ENCODE results near the gene GBX2. TPM values are rescaled to one million over a fixed set of nuclear protein-coding genes. Genes with fewer than 3 reads are reported as not detected.

Gene GBX2
- total RNA-seq, 1 experiment from 2014 or later = not detected

DNA sequence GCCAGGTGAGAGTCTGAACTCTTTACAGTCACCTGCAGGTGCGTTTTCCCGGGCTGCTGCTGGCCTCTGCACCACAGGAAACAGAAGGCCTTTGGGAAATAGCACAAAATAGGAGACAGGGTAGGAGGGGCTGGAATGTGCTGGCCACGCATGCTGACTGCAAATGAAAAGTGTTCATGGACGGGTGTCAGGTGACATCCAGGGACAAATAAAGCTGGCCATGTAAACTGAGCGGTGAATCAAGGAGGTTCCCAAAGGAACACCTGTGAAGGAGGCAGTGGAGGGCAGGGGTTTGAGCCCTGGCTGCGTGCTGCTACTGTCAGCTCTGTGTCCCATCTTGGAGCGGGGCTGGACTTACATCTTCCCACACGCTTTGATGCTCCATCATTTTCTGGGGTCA is 42.4 kb upstream of the GBX2 start:
- Mint-ChIP-seq H3K4me1 (ENCODE audit: insufficient read depth, unreplicated experiment) (no peaks in the 10 kb centered on the region), H3K9me3 (ENCODE audit: unreplicated experiment) (no peaks in the 10 kb centered on the region), H3K36me3 (ENCODE audit: insufficient read depth, unreplicated experiment) (peaks cover 2% of the 10 kb centered on the region), H3K4me3 (ENCODE audit: unreplicated experiment) (no peak overlapping the region), H3K27me3 (ENCODE audit: insufficient read depth, unreplicated experiment) (peaks cover 1% of the 10 kb centered on the region), H3K27ac (ENCODE audit: low read depth, unreplicated experiment) (no peak overlapping the region)
- BruUV-seq (replicated peaks) = no TSS peak
- CTCF ChIA-PET = no interaction called here
- TF ChIP-seq, protein P1, sequence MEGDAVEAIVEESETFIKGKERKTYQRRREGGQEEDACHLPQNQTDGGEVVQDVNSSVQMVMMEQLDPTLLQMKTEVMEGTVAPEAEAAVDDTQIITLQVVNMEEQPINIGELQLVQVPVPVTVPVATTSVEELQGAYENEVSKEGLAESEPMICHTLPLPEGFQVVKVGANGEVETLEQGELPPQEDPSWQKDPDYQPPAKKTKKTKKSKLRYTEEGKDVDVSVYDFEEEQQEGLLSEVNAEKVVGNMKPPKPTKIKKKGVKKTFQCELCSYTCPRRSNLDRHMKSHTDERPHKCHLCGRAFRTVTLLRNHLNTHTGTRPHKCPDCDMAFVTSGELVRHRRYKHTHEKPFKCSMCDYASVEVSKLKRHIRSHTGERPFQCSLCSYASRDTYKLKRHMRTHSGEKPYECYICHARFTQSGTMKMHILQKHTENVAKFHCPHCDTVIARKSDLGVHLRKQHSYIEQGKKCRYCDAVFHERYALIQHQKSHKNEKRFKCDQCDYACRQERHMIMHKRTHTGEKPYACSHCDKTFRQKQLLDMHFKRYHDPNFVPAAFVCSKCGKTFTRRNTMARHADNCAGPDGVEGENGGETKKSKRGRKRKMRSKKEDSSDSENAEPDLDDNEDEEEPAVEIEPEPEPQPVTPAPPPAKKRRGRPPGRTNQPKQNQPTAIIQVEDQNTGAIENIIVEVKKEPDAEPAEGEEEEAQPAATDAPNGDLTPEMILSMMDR (IDR thresholded peaks at IDR 0.05; ENCODE audit: unreplicated experiment) = no peak
- POLR2A ChIA-PET = interaction anchor here (0.6 kb wide), 1 partner anchor 69 kb away, joined by 3 read pairs; no protein-coding TSS in a partner anchor
- no peak for DNase-seq (ENCODE audit: unreplicated experiment)
- intact Hi-C loops (cut with micrococcal nuclease) = no loop called here

DNA sequence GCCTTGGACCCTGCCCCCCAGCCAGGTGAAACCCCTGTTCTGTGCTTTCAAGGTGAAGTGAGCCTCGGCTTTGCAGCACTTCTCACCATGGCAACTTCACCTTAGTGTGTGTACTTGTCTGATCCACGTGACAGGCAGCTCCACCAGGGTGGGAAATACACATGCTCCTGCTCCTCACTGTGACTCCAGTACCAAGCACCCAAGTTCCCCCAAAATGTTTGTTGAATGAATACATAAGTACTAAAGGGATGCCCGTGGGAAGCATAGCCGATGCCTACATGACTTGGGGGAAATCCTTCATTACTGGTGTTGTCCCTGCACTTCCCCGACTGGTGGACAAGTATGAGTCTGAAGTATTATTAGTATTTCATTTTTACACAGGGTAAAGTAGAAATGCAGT is 41.8 kb upstream of the GBX2 start:
- Mint-ChIP-seq H3K9me3 (ENCODE audit: unreplicated experiment) (no peaks in the 10 kb centered on the region), H3K27ac (ENCODE audit: low read depth, unreplicated experiment) (no peak overlapping the region), H3K4me1 (ENCODE audit: insufficient read depth, unreplicated experiment) (no peaks in the 10 kb centered on the region), H3K27me3 (ENCODE audit: insufficient read depth, unreplicated experiment) (no peaks in the 10 kb centered on the region), H3K36me3 (ENCODE audit: insufficient read depth, unreplicated experiment) (no peaks in the 10 kb centered on the region), H3K4me3 (ENCODE audit: unreplicated experiment) (no peak overlapping the region)
- ChIA-PET CTCF (no interaction called here), POLR2A (interaction anchor here (0.6 kb wide), 1 partner anchor 70 kb away, joined by 3 read pairs; no protein-coding TSS in a partner anchor)
- no TSS peak for BruUV-seq (replicated peaks)
- DNase-seq (ENCODE audit: unreplicated experiment) = no peak
- TF ChIP-seq, protein P1 (IDR thresholded peaks at IDR 0.05; ENCODE audit: unreplicated experiment) = no peak
- intact Hi-C loops (cut with micrococcal nuclease) = no loop called here

DNA sequence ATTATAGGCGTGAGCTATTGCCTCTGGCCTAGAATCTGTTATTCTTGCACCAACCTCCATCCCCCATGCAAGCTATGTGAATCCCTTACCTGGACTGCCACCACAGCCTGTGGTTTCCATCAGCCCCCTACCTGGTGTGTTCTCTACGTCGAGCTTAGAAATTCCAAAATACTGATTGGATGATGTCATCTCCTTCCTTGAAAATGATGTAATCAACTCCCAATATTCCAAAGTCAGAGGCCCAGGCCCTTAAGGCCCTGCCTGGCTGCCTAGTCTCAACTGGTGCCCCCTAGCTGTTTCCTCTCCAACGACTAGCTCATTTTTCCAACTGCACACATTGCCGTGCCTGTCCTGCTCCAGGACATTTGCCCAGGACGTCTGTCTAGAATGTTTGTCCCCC is 41.3 kb upstream of the GBX2 start:
- DNase-seq (ENCODE audit: unreplicated experiment) = no peak
- BruUV-seq (replicated peaks) = no TSS peak
- Mint-ChIP-seq H3K4me3 (ENCODE audit: unreplicated experiment) (no peak overlapping the region), H3K36me3 (ENCODE audit: insufficient read depth, unreplicated experiment) (no peaks in the 10 kb centered on the region), H3K27me3 (ENCODE audit: insufficient read depth, unreplicated experiment) (no peaks in the 10 kb centered on the region), H3K27ac (ENCODE audit: low read depth, unreplicated experiment) (no peak overlapping the region), H3K4me1 (ENCODE audit: insufficient read depth, unreplicated experiment) (no peaks in the 10 kb centered on the region), H3K9me3 (ENCODE audit: unreplicated experiment) (no peaks in the 10 kb centered on the region)
- ChIA-PET POLR2A (no interaction called here), CTCF (interaction anchor here (0.7 kb wide), 1 partner anchor 605 kb away, joined by 4 read pairs; no protein-coding TSS in a partner anchor)
- intact Hi-C loops (cut with micrococcal nuclease) = no loop called here
- TF ChIP-seq, protein P1 (IDR thresholded peaks at IDR 0.05; ENCODE audit: unreplicated experiment) = no peak

DNA sequence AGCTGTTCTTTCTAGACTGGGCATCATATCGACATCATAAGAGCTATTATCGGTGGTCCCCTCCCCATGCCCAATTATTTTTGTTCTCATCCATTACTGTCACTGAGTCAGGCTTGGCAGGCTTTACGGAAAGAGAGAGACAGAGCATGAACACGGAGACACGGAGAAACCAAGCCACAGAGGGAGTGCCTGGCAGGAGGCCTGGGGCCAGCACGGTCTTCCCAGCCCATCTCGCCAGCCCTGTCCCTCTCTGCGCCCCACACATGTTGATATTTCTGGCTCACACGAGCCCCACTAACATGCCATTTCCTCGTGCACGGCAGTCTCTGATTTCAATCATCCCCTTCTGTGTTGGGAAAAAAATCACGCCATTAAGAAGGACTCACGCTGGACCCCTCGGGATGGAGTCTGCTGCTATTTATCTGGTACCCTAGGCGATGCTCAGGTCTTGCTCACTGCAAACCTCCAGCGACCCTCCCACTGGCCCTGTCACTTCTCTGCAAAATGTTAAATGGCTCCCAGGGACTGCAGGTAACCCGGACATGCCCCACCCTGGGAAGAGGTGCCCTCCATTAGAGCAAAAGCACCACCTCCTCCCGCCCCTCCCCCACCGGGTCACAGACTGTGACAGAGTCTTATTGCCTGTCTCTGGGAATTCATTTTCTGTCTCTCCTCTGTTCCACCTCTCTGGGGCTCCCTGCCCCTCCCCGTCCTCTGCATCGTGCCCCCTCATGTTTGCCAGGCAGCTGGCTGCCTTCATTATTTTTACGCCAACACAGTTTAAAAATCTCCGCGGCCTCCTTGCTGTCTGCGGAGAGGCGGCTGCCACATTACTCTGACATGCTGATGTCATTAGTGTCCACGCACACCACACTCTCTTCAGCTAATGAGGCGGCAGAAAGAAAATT is 40.1 kb upstream of the GBX2 start:
- Mint-ChIP-seq H3K4me1 (ENCODE audit: insufficient read depth, unreplicated experiment) (no peaks in the 10 kb centered on the region), H3K4me3 (ENCODE audit: unreplicated experiment) (no peak overlapping the region), H3K36me3 (ENCODE audit: insufficient read depth, unreplicated experiment) (no peaks in the 10 kb centered on the region), H3K9me3 (ENCODE audit: unreplicated experiment) (no peaks in the 10 kb centered on the region), H3K27ac (ENCODE audit: low read depth, unreplicated experiment) (no peak overlapping the region), H3K27me3 (ENCODE audit: insufficient read depth, unreplicated experiment) (no peaks in the 10 kb centered on the region)
- CTCF ChIA-PET = no interaction called here
- TF ChIP-seq, protein P1 (IDR thresholded peaks at IDR 0.05; ENCODE audit: unreplicated experiment) = no peak
- intact Hi-C loops (cut with micrococcal nuclease) = no loop called here
- BruUV-seq (replicated peaks) = no TSS peak
- POLR2A ChIA-PET = no interaction called here
- DNase-seq (ENCODE audit: unreplicated experiment) = no peak
